Thymus (tissue), 11 donors: ENCODE measurements around the gene RTL5. TPM values are rescaled to one million over a fixed set of nuclear protein-coding genes. Genes with fewer than 3 reads are reported as not detected.

Experiments used
- DNase-seq, 9 donors: peaks; one replicate each; pipeline ENCODE4 v3.0.0-alpha.2; 2013; ENCODE audit warnings: low spot score in 9 of 9, low read depth in 6 of 9, missing footprints in 1 of 9
- H3K27ac ChIP-seq, 2 donors: one replicate each; pipeline ENCODE4 v1.5.1; 2013; ENCODE audit warnings: control low read depth in 1 of 2, low read depth in 1 of 2, low read length in 1 of 2, mild to moderate bottlenecking in 1 of 2, moderate library complexity in 1 of 2
- H3K27me3 ChIP-seq, 2 donors: one replicate each; pipeline ENCODE4 v1.5.1; 2013; ENCODE audit warnings: low read length in 1 of 2; ENCODE audit not compliant: control insufficient read depth in 2 of 2, insufficient read depth in 1 of 2
- H3K36me3 ChIP-seq, 2 donors: one replicate each; pipeline ENCODE4 v1.5.1; 2013; ENCODE audit warnings: low read length in 1 of 2, mild to moderate bottlenecking in 1 of 2, moderate library complexity in 1 of 2; ENCODE audit not compliant: control insufficient read depth in 2 of 2, insufficient read depth in 2 of 2
- H3K4me1 ChIP-seq, 2 donors: one replicate each; pipeline ENCODE4 v1.5.1; 2013; ENCODE audit warnings: low read length in 2 of 2; ENCODE audit not compliant: control insufficient read depth in 2 of 2, insufficient read depth in 2 of 2
- H3K4me3 ChIP-seq, 2 donors: one replicate each; pipeline ENCODE4 v1.5.1; 2013; ENCODE audit warnings: low read length in 2 of 2, control low read depth in 1 of 2, mild to moderate bottlenecking in 1 of 2
- H3K9me3 ChIP-seq, 2 donors: one replicate each; pipeline ENCODE4 v1.5.1; 2013; ENCODE audit warnings: low read length in 1 of 2, mild to moderate bottlenecking in 1 of 2; ENCODE audit not compliant: control insufficient read depth in 2 of 2, insufficient read depth in 1 of 2
- WGBS: extraction: QIAGEN DNeasy Blood & Tissue Kit; methylation state at CpG from one replicate; pipeline ENCODE4 v1.1.7; 2013; 5-methylcytosine and 5-hydroxymethylcytosine counted together
- polyA plus RNA-seq: library from polyadenylated mRNA; stranded (reverse); fragments of 200-250 nt; gene quantifications from one replicate; pipeline ENCODE4 v1.2.3, GENCODE V29; 2013
- total RNA-seq: library from RNA; stranded (reverse); fragments of 120-200 nt; gene quantifications from one replicate; pipeline ENCODE4 v1.2.4, GENCODE V29; 2013
- donor health status: healthy.

RTL5 gene
- total and polyA plus RNA-seq, 2 donors: 0.38 to 0.96 TPM

GRCh38 chrX:72133851-72134546, 2.3 kb upstream of the RTL5 start:
- Histone ChIP-seq H3K27me3 (peaks cover 18 to 43% of the 10 kb centered on the region in 2 donors), H3K27ac (no peak overlapping the region), H3K9me3 (no peaks in the 10 kb centered on the region), H3K4me3 (no peak overlapping the region), H3K36me3 (no peaks in the 10 kb centered on the region), H3K4me1 (peaks cover 0 to 24% of the 10 kb centered on the region in 2 donors)
- WGBS: 96% methylated on average over 11 of the region's 11 CpGs
- DNase-seq: no peak

GRCh38 chrX:72132456-72132855, 741 bp upstream of the RTL5 start:
- peaks cover 0 to 26% of the 10 kb centered on the region in 2 donors for H3K4me1 ChIP-seq
- H3K9me3 ChIP-seq: no peaks in the 10 kb centered on the region
- no peaks in the 10 kb centered on the region for H3K36me3 ChIP-seq
- WGBS: 98% methylated on average over 3 of the region's 3 CpGs
- no peak for DNase-seq
- H3K27me3 ChIP-seq: peaks cover 18 to 46% of the 10 kb centered on the region in 2 donors
- no peak overlapping the region for H3K27ac ChIP-seq
- peak overlapping the region in 1 of 2 donors; percentile 7 for H3K4me3 ChIP-seq

- H3K27ac ChIP-seq: no peak overlapping the region
- H3K9me3 ChIP-seq: no peaks in the 10 kb centered on the region
- peaks cover 18 to 48% of the 10 kb centered on the region in 2 donors for H3K27me3 ChIP-seq
- no peak for DNase-seq
- H3K4me1 ChIP-seq: peaks cover 0 to 41% of the 10 kb centered on the region in 2 donors
- WGBS: 51% methylated on average over 30 of the region's 30 CpGs
- no peak overlapping the region for H3K4me3 ChIP-seq
- no peaks in the 10 kb centered on the region for H3K36me3 ChIP-seq
These were observed 909 bp downstream of the RTL5 start for GRCh38 chrX:72130762-72131250.

- no peaks in the 10 kb centered on the region for H3K36me3 ChIP-seq
- peaks cover 0 to 46% of the 10 kb centered on the region in 2 donors for H3K4me1 ChIP-seq
- 97% methylated on average over 12 of the region's 12 CpGs for WGBS
- no peak for DNase-seq
- no peaks in the 10 kb centered on the region for H3K9me3 ChIP-seq
- H3K27ac ChIP-seq: no peak overlapping the region
- peaks cover 18 to 48% of the 10 kb centered on the region in 2 donors for H3K27me3 ChIP-seq
- no peak overlapping the region for H3K4me3 ChIP-seq
These were observed 1.5 kb downstream of the RTL5 start for GRCh38 chrX:72130156-72130761.

GRCh38 chrX:72129661-72130060, 2.1 kb downstream of the RTL5 start:
- Histone ChIP-seq H3K4me3 (no peak overlapping the region), H3K27ac (no peak overlapping the region), H3K9me3 (no peaks in the 10 kb centered on the region), H3K36me3 (no peaks in the 10 kb centered on the region), H3K27me3 (peaks cover 18 to 48% of the 10 kb centered on the region in 2 donors), H3K4me1 (peaks cover 0 to 47% of the 10 kb centered on the region in 2 donors)
- 97% methylated on average over 16 of the region's 16 CpGs for WGBS
- DNase-seq: no peak

- Histone ChIP-seq H3K4me3 (no peak overlapping the region), H3K36me3 (no peaks in the 10 kb centered on the region), H3K27me3 (peaks cover 18 to 43% of the 10 kb centered on the region in 2 donors), H3K4me1 (peaks cover 0 to 47% of the 10 kb centered on the region in 2 donors), H3K27ac (no peak overlapping the region), H3K9me3 (no peaks in the 10 kb centered on the region)
- DNase-seq: peak in 1 of 9 donors; percentile 45
- 77% methylated on average over 6 of the region's 6 CpGs for WGBS
These were observed 2.8 kb downstream of the RTL5 start for GRCh38 chrX:72128881-72129280.

- H3K9me3 ChIP-seq: no peaks in the 10 kb centered on the region
- WGBS: 96% methylated on average over 4 of the region's 4 CpGs
- H3K4me3 ChIP-seq: no peak overlapping the region
- DNase-seq: no peak
- H3K27ac ChIP-seq: no peak overlapping the region
- H3K27me3 ChIP-seq: peaks cover 12 to 45% of the 10 kb centered on the region in 2 donors
- H3K36me3 ChIP-seq: no peaks in the 10 kb centered on the region
- peaks cover 0 to 53% of the 10 kb centered on the region in 2 donors for H3K4me1 ChIP-seq
These were observed 3.4 kb downstream of the RTL5 start for GRCh38 chrX:72128183-72128834.

- WGBS: 57% methylated on average over 3 of the region's 3 CpGs
- no peaks in the 10 kb centered on the region for H3K36me3 ChIP-seq
- H3K27ac ChIP-seq: no peak overlapping the region
- H3K9me3 ChIP-seq: no peaks in the 10 kb centered on the region
- H3K4me1 ChIP-seq: peaks cover 0 to 59% of the 10 kb centered on the region in 2 donors
- no peak for DNase-seq
- H3K27me3 ChIP-seq: peaks cover 11 to 38% of the 10 kb centered on the region in 2 donors
- no peak overlapping the region for H3K4me3 ChIP-seq
These were observed 4.4 kb downstream of the RTL5 start for GRCh38 chrX:72127332-72127731.
